GM04504 (cell line): ENCODE measurements around the gene NT5DC3.
"Not testable (repeated sequence)": the region's sequence is repeated elsewhere in the genome, so short reads cannot be mapped to it uniquely, and the experiment has no call there.

Experiments used
- DNase-seq: peaks from one replicate; pipeline ENCODE4 v3.0.0-alpha.2; 2012; ENCODE audit warnings: low read depth

The NT5DC3 gene

GRCh38 chr12:103855036-103855712 lies 14.1 kb upstream of the NT5DC3 start:
- no peak for DNase-seq

- DNase-seq: no peak
These were observed 13.4 kb upstream of the NT5DC3 start for GRCh38 chr12:103854372-103854973.

GRCh38 chr12:103852498-103852997 lies 11.5 kb upstream of the NT5DC3 start:
- DNase-seq: no peak

- DNase-seq: no peak
These were observed 10.1 kb upstream of the NT5DC3 start for GRCh38 chr12:103851127-103851526.

DNA sequence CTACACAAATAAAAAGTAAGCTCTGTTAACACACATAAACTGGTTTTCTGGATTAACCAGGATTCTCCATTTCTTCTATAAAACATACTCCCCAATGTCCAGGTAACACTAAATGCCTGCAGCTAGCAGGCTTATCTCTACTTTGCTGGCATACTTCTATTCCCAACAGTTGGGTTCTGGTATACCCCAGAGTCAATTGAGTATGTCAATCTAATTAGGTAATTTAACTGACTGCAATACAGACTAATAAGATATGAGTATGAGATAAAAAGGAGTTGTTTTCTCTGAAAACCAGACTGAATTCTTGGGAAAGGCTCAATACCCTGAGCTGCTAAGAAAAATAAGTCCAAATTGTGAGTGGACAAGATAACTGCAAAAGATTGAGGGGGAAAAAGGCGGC lies 9.4 kb upstream of the NT5DC3 start:
- no peak for DNase-seq

DNA sequence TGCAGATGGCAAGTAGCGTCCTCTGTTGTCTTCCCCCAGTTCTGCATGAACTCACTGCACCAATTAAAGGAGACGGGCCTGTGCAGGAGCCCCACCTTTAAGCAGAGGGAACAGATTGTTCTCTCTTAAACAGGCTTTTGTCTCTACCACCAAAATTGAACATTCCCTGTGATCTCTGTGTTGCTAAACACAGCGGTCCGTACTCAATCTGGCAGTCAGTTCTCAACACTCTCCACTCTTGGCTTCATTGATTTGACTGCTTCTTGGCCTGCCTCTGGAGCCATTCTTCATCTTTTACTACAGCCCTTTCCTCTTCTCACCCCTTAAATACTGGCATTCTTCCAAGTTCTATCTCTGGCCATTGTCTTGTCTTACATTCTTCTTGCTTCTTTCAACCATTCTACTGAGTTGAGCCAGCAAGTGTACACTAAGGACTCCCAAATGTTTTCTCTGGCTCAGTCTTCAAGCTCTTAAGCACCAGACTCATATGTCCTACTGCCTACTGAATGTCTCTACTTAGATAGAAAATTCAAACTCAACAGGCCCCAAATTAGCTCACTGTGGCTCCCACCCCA lies 8.0 kb upstream of the NT5DC3 start:
- DNase-seq: no peak

GRCh38 chr12:103848143-103848542 lies 7.1 kb upstream of the NT5DC3 start:
- DNase-seq: no peak

DNA sequence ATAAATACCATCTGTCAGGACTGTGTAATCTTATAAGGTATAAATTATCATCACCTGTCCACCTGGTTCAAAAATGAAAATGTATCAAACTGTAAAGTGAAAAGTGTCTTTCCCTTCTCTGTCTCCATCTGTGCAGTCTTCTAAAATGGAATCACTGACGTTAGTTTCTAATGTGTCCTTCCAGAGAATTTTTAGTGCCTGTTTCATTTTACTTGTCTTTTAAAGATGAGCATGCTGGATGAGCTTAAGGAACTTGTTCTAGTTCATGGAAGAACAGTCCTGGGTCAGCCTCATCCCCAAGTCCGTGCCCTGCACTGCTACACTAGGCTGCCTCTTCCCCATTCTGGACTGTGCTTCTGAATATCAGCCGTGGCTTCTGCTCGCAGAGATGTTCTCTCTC lies 5.4 kb upstream of the NT5DC3 start:
- DNase-seq: no peak

DNA sequence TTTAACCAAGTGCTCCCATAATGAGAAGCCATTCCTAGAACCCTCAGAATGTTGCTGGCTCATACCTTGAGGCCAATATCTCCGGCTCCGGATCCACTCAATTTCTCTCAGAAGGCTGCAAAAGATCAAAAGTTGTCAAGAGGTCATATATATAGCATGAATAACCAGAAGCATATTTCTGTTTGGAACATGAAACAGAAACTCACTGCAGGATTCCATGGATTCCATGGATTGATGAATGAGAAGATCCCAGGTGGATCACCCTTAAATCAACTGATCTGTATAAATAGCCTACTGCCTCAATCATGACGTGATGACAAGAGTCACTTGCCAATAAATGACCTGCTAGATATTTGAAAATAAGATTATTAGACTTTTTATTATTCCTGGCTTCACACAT lies 3.3 kb upstream of the NT5DC3 start:
- DNase-seq: no peak

- peak; percentile 79 for DNase-seq
These were observed 903 bp upstream of the NT5DC3 start for GRCh38 chr12:103841690-103842584.

DNA sequence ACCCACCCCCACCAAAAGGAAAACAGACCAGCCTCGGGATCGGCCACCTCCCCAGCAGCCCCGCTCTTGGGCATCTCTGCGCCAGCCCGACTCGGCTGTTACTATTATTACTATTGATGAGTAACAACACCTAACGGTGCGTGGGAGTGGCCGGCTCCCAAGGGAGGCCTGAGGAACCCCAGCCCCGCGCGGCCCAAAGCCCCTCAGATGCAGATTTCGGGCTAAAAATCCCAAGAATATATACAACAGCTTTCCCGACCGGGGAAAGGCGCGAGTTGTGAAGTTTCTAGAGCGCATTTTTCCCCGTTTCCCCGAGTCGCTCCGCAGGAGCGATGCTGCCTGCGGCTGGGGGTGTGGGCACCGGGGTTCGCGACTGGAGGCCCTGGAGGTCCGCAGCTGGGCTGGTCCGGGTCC lies 565 bp downstream of the NT5DC3 start:
- DNase-seq: no peak

DNA sequence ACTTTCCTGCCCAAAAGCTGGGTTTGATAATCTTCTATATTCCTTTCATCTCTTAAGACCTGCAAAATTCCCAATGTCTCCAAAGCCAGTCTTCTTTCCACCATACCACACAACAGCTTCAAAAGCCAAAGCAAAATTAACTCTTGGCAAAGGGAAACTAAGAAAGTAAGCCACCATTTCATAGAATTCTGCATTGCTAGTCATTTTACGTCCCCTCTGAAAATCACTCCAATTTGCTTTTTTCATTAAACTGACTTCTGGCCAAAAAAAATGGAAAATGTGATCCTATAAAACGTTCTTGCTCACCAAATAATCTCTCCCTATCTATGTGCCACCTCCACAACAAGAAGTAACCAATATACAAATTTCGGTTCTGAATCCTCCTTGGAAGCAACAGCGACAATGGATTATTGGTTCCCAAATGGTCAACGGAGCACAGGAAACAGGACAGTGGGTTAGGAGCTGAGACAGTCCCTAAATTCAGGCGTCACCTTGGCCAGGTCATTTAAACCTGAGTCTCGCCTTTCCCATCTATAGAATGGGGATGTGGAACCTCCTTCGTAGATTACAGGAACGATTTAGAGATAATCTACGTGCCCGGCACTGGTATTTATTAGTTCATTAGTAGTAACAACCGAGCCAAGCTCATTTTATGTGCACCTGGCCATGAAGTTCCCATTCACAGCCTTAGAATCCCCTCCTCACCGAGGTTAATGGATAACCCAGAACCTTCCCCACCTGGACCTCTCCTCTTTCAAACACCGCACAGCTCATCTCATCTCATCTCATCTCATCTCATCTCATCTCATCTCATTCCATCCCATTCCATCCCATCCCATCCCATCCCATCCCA lies 1.2 kb downstream of the NT5DC3 start:
- DNase-seq: no peak

DNA sequence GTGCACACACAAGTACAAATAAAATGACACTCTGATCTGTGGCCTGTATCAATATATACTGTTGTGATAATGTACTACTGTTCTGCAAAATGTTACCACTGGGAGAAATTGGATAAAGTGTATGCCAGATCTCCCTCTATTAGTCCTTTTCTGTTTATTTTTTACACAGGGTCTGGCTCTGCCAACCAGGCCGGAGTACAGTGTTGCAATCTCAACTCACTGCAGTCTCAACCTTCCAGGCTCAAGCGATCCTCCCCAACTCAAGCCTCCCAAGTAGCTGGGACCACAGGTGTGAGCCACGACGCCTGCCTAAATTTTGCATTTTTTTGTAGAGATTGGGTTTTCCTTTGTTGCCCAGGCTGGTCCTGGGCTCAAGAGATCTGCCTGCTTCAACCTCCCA lies 1.9 kb downstream of the NT5DC3 start:
- DNase-seq: no peak

- DNase-seq: no peak
These were observed 2.6 kb downstream of the NT5DC3 start for GRCh38 chr12:103838254-103838914.

DNA sequence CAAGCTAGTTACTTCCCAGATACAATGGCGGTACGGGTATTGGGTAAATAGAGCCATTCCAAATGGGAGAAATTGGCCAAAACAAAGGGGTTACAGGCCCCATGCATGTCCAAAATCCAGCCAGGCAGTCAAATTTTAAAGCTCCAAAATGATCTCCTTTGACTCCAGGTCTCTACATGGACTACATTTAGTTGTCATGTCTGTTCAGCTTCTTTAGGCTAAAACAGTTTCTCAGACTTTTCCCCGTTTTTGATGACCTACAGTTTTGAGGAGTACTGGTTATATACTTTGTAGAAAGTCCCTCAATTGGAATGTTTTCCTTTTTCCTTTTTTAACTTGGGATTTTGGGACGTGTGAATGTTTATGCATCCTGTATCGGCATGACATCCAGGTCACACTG lies 4.7 kb downstream of the NT5DC3 start:
- no peak for DNase-seq

DNA sequence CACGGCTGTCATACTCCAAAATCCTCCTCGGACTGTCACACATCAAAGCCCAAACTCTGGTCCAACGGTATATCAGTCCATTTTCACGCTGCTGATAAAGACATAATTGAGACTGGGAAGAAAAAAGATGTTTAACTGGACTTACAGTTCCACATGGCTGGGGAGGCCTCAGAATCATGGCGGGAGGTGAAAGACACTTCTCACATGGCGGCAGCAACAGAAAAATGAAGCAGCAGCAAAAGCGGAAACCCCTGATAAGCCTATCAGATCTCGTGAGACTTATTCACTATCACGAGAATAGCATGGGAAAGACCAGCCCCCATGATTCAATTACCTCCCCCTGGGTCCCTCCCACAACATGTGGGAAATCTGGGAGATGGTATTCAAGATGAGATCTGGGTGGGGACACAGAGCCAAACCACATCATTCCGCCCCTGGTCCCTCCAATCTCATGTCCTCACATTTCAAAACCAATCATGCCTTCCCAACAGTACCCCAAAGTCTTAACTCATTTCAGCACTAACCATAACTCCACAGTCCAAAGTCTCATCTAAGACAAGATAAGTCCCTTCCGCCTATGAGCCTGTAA lies 5.2 kb downstream of the NT5DC3 start:
- not testable (repeated sequence) for DNase-seq

GRCh38 chr12:103834942-103835341 lies 6.1 kb downstream of the NT5DC3 start:
- DNase-seq: no peak

DNA sequence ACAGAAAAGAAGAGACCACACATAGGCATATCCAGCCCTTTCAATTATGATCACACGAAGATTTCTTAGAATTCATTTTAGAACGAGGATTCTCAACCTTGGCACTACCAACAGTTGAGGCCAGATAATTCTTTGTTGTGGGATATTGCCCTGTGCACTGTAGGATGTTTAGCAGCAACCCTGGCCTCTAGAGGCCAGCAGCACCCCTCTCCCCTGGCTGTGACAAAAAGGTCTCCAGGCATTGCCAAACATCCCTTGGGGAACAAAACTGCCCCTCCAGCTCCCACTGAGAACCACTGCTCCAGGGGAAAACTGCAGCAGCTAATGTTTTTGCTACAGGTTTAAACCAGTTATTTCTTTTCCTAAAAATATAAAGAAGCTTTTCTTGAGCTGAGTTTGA lies 7.1 kb downstream of the NT5DC3 start:
- DNase-seq: no peak

DNA sequence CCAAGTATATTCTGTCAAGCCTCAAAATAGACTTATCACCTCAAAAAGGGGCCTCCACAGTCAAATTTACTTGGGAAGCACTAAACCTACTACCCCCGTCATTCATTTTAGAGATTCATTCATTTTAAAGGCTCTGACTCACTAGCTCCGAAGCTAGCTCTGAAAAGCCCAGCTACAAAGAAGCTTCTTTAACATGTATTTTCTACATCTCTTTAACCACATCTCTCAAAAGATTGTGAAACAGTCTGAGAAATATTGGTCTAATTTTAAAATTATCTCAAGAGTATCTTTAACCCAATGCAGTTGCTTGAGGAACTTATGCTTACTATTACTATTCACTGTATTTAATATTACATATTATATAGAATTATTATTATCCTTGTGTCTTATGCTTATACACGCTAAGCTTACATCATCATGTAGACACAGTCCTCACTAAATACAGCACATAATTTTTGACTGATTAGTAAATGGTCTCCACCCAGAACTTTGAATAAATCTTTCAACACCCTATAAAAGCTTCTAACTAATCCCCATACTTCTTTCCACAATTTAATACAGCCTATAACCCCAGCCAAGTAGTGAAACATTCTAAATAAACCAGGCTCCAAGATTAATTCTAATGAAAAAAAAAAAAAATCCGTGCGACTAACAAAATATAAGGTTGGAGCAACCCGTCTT lies 7.8 kb downstream of the NT5DC3 start:
- DNase-seq: peak; percentile 62
